Measurements from ENCODE around the gene DAPK2.

DNA sequence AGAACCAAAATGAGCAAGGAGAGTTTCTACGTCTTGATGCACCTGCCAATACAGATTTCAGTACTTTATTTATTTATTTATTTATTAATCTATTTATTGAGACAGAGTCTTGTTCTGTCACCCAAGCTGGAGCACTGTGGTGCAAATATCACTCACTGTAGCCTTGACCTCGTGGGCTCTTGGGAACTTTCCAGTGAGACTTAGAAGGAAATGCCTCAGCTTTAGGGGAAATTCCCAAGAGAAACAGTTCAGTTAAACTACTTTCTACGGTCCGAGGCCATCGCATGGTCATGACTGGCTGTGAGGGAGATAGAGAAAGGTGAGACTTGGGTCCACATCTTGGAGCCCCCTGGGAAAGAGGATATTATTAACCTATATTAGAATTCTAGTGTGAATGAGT is 165.5 kb downstream of the DAPK2 start:
- TF ChIP-seq CTCF (conservative IDR thresholded peaks at IDR 0.05 in 1 of 2, IDR thresholded peaks at IDR 0.05 in 1 of 2; ENCODE audit: low read depth in 1 of 2, low read length in 2 of 2) (no peak), EZH2 (IDR thresholded peaks at IDR 0.05; ENCODE audit: low read length, missing control alignments) (no peak)

All from fibroblast of lung (primary cell).